B cell (primary cell): ENCODE measurements around the gene THRA.

Experiments
- CTCF ChIP-seq: fragments of 200-600 bp; IDR thresholded peaks from one replicate; pipeline ENCODE4 v1.8.0; 2022; ENCODE audit warnings: antibody characterized with exemption, mild to moderate bottlenecking
- EZH2 ChIP-seq: IDR thresholded peaks from 2 replicates; pipeline ENCODE4 v1.6.1; 2012; ENCODE audit warnings: borderline replicate concordance, low read depth, mild to moderate bottlenecking, moderate library complexity, low read length; ENCODE audit not compliant: insufficient read depth, poor library complexity, severe bottlenecking

GRCh38 chr17:40084477-40084876 is 21.7 kb downstream of the THRA start:
- TF ChIP-seq CTCF = no peak
- TF ChIP-seq EZH2 = no peak
